RWPE1 (cell line): ENCODE data around the gene CYCS.

ENCODE experiments used
- CTCF ChIA-PET: fragments of 350-600 bp; sonication (Branson Sonifier 250); formaldehyde crosslinking; extraction: SDS; loops from one replicate; lab custom pipeline; 2021; lab: Yijun Ruan, JAX
- POLR2A ChIA-PET: fragments of 400-600 bp; formaldehyde crosslinking; extraction: SDS; loops from one replicate; lab custom pipeline; 2020; ENCODE audit warnings: antibody characterized with exemption; ENCODE audit not compliant: low non-redundant PET; lab: Yijun Ruan, JAX
- DNase-seq: peaks from one replicate; pipeline ENCODE4 v3.0.0; 2012; ENCODE audit warnings: low spot score
- H3K27ac ChIP-seq: fragments of 450-650 bp; 2 replicates; pipeline ENCODE4 v1.5.1; 2017
- CTCF ChIP-seq: fragments of 450-650 bp; conservative IDR thresholded peaks from 2 replicates; pipeline ENCODE4 v1.5.1; 2017; ENCODE audit warnings: low read depth, mild to moderate bottlenecking

CYCS gene

GRCh38 chr7:25109276-25109675 lies 15.8 kb downstream of the CYCS start:
- ChIA-PET CTCF (interaction anchor here (0.7 kb wide), 2 partner anchors 7 to 70 kb away, joined by 3 to 4 read pairs; no protein-coding TSS in a partner anchor), POLR2A (no interaction called here)
- H3K27ac ChIP-seq = no peak overlapping the region
- TF ChIP-seq CTCF = no peak
- no peak for DNase-seq

GRCh38 chr7:25105911-25106310 lies 19.1 kb downstream of the CYCS start:
- no peak for TF ChIP-seq CTCF
- POLR2A ChIA-PET = no interaction called here
- CTCF ChIA-PET = no interaction called here
- no peak for DNase-seq
- H3K27ac ChIP-seq = no peak overlapping the region

GRCh38 chr7:25103773-25104172 lies 21.3 kb downstream of the CYCS start:
- TF ChIP-seq CTCF = no peak
- ChIA-PET CTCF (interaction anchor here (0.6 to 1.4 kb wide), 2 partner anchors 10 to 460 kb away, joined by 4 to 6 read pairs; no protein-coding TSS in a partner anchor), POLR2A (no interaction called here)
- H3K27ac ChIP-seq = no peak overlapping the region
- DNase-seq = no peak

- no peak for TF ChIP-seq CTCF
- DNase-seq = no peak
- CTCF ChIA-PET = interaction anchor here (0.6 kb wide), 2 partner anchors 721 to 1927 kb away, joined by 3 to 4 read pairs; no protein-coding TSS in a partner anchor
- POLR2A ChIA-PET = interaction anchor here (0.6 kb wide), 1 partner anchor 120 kb away, joined by 4 read pairs; no protein-coding TSS in a partner anchor
- H3K27ac ChIP-seq = no peak overlapping the region
Observed at GRCh38 chr7:25101817-25102216, 23.2 kb downstream of the CYCS start.

- peak; percentile 99 for TF ChIP-seq CTCF
- ChIA-PET POLR2A (no interaction called here), CTCF (interaction anchor here (0.6 to 1.4 kb wide), 20 partner anchors 9 to 1952 kb away, joined by 3 to 10 read pairs (median 4); partner anchors contain the start of gene CYCS)
- peak; percentile 84 for DNase-seq
- no peak overlapping the region for H3K27ac ChIP-seq
Observed at GRCh38 chr7:25098096-25099046, 26.7 kb downstream of the CYCS start.

- POLR2A ChIA-PET = no interaction called here
- CTCF ChIA-PET = interaction anchor here (0.6 kb wide), 1 partner anchor 102 kb away, joined by 3 read pairs; no protein-coding TSS in a partner anchor
- TF ChIP-seq CTCF = no peak
- H3K27ac ChIP-seq = no peak overlapping the region
- no peak for DNase-seq
Observed at GRCh38 chr7:25095516-25096345, 29.3 kb downstream of the CYCS start.
